Measurements from ENCODE around the gene SYT5. TPM values are rescaled to one million over a fixed set of nuclear protein-coding genes. Genes with fewer than 3 reads are reported as not detected.

The SYT5 gene
- total RNA-seq, 3 donors from 2014 or later (not counting 1 experiment from before 2014, with no cell fraction given) = 4.9 to 6.1 (median 5.3) TPM

GRCh38 chr19:55228403-55229031 is 48.4 kb upstream of the SYT5 start, which contains the start of gene TMEM86B:
Gene TMEM86B (minus strand): TSS chr19:55228763. CDS start chr19:55228741, 22 bp downstream.
- H3K9me3 Mint-ChIP-seq = no peaks in the 10 kb centered on the region

GRCh38 chr19:55228015-55228391 is 47.9 kb upstream of the SYT5 start:
- Histone ChIP-seq H3K36me3 (ENCODE audit: control insufficient read depth, insufficient read depth, low read length) (peaks cover 60% of the 10 kb centered on the region), H3K27me3 (ENCODE audit: control insufficient read depth, insufficient read depth, low read length) (no peaks in the 10 kb centered on the region)
- H3K9me3 Mint-ChIP-seq = no peaks in the 10 kb centered on the region

More at GRCh38 chr19:55228403-55229031, 48.4 kb upstream of the SYT5 start, which contains the start of gene TMEM86B:
- ATAC-seq = no peak
- Histone ChIP-seq H3K36me3 (ENCODE audit: control insufficient read depth, insufficient read depth, low read length) (peaks cover 65% of the 10 kb centered on the region), H3K27ac (ENCODE audit: low read length) (no peak within 1 kb of the TSS), H3K4me1 (ENCODE audit: control insufficient read depth, insufficient read depth, low read length) (no peaks in the 10 kb centered on the region), H3K9me3 (ENCODE audit: control insufficient read depth, insufficient read depth, low read length) (no peaks in the 10 kb centered on the region), H3K27me3 (ENCODE audit: control insufficient read depth, insufficient read depth, low read length) (no peaks in the 10 kb centered on the region), H3K4me3 (ENCODE audit: low read length) (no peak within 1 kb of the TSS)
- intact Hi-C loops (cut with micrococcal nuclease) = no loop called here
- H3K4me3 Mint-ChIP-seq = no peak within 1 kb of the TSS
- DNase-seq = no peak
- H3K27ac Mint-ChIP-seq = peak within 1 kb of the TSS; percentile 29 to 65
- 96% methylated on average over 12 of the region's 12 CpGs for WGBS (ENCODE audit: insufficient coverage)
- H3K27me3 Mint-ChIP-seq (ENCODE audit: low read depth in 2 of 2) = no peaks in the 10 kb centered on the region
- TF ChIP-seq CTCF (IDR thresholded peaks at IDR 0.05) = no peak
- H3K36me3 Mint-ChIP-seq = no peaks in the 10 kb centered on the region
- peaks cover 5 to 11% of the 10 kb centered on the region in 2 donors for H3K4me1 Mint-ChIP-seq

GRCh38 chr19:55227241-55228014 is 47.3 kb upstream of the SYT5 start:
- Histone ChIP-seq H3K9me3 (ENCODE audit: control insufficient read depth, insufficient read depth, low read length) (no peaks in the 10 kb centered on the region), H3K36me3 (ENCODE audit: control insufficient read depth, insufficient read depth, low read length) (peaks cover 54% of the 10 kb centered on the region), H3K4me1 (ENCODE audit: control insufficient read depth, insufficient read depth, low read length) (no peaks in the 10 kb centered on the region), H3K4me3 (ENCODE audit: low read length) (no peak overlapping the region), H3K27me3 (ENCODE audit: control insufficient read depth, insufficient read depth, low read length) (no peaks in the 10 kb centered on the region), H3K27ac (ENCODE audit: low read length) (no peak overlapping the region)
- no peak for TF ChIP-seq CTCF (IDR thresholded peaks at IDR 0.05)
- peak overlapping the region; percentile 29 to 65 for H3K27ac Mint-ChIP-seq
- 95% methylated on average over 25 of the region's 25 CpGs for WGBS (ENCODE audit: insufficient coverage)
- no peaks in the 10 kb centered on the region for H3K9me3 Mint-ChIP-seq
- H3K4me1 Mint-ChIP-seq = peaks cover 0 to 11% of the 10 kb centered on the region in 2 donors
- H3K36me3 Mint-ChIP-seq = no peaks in the 10 kb centered on the region
- DNase-seq = no peak
- no peaks in the 10 kb centered on the region for H3K27me3 Mint-ChIP-seq (ENCODE audit: low read depth in 2 of 2)
- intact Hi-C loops (cut with micrococcal nuclease) = no loop called here
- H3K4me3 Mint-ChIP-seq = no peak overlapping the region
- ATAC-seq = peak in 1 of 3 donors; percentile 14

More at GRCh38 chr19:55228015-55228391, 47.9 kb upstream of the SYT5 start:
- ATAC-seq (no peak), DNase-seq (no peak)
- H3K27me3 Mint-ChIP-seq (ENCODE audit: low read depth in 2 of 2) = no peaks in the 10 kb centered on the region
- H3K27ac Mint-ChIP-seq = peak overlapping the region; percentile 29 to 65
- peaks cover 0 to 11% of the 10 kb centered on the region in 2 donors for H3K4me1 Mint-ChIP-seq
- Histone ChIP-seq H3K9me3 (ENCODE audit: control insufficient read depth, insufficient read depth, low read length) (no peaks in the 10 kb centered on the region), H3K27ac (ENCODE audit: low read length) (no peak overlapping the region), H3K4me3 (ENCODE audit: low read length) (no peak overlapping the region), H3K4me1 (ENCODE audit: control insufficient read depth, insufficient read depth, low read length) (no peaks in the 10 kb centered on the region)
- no peak overlapping the region for H3K4me3 Mint-ChIP-seq
- intact Hi-C loops (cut with micrococcal nuclease) = no loop called here
- no peaks in the 10 kb centered on the region for H3K36me3 Mint-ChIP-seq
- no peak for TF ChIP-seq CTCF (IDR thresholded peaks at IDR 0.05)
- WGBS (ENCODE audit: insufficient coverage) = 89% methylated on average over 17 of the region's 17 CpGs
